Choroid plexus epithelial cell (primary cell): Measurements from ENCODE around the gene MRPL58.
"Not testable (repeated sequence)": the region's sequence is repeated elsewhere in the genome, so short reads cannot be mapped to it uniquely, and the experiment has no call there.

Experiments used
- DNase-seq: peaks from one replicate; pipeline ENCODE4 v3.0.0-alpha.2; 2010; ENCODE audit warnings: low read depth
- H3K4me3 ChIP-seq: 2 replicates; pipeline ENCODE4 v1.5.1; 2011; ENCODE audit warnings: low read depth, mild to moderate bottlenecking, control low read depth, low read length, moderate library complexity
- TF ChIP-seq, protein P1 (sequence below): conservative IDR thresholded peaks from 2 replicates; pipeline ENCODE4 v1.5.1; 2011; ENCODE audit warnings: low read depth, mild to moderate bottlenecking, control low read depth, inconsistent platforms, low read length, moderate library complexity

MRPL58 gene

DNA sequence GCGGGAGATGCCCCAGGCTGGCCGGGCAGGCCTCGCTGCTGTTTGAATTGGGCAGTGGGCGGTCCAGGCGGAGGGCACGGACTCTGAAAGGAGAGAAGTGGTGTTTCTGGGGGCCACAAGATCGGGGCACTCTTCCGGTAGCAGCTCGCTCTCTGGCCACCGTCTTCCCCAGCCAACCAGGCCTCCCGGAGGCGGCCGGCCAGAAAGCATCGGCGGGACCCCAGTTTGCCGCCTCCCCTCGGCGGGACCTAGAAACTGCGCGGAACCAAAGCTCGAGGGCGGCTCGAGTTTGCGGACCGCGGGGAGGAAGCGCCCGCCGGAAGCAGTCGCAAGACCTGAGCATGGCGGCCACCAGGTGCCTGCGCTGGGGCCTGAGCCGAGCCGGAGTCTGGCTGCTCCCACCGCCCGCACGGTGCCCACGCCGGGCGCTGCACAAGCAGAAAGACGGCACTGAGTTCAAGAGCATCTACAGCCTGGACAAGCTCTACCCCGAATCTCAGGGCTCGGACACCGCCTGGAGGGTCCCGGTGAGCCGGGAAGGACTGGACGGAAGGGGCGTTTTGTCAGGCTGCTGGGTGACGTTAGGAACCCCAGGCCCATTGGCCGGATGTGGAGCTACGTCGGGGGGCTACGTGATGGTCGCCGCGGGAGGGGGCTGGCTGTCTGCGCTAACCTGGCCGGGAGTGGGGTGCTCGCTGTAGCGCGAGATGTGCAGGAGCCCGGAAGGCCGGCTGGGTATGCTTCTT, at the start of gene MRPL58:
Gene MRPL58 (plus strand): TSS at position 325 of the 746 bp plus-strand sequence. CDS start 17 bp downstream, at position 342.
- H3K4me3 ChIP-seq, result peak within 1 kb of the TSS; percentile 93
- peak; percentile 90 for DNase-seq
- TF ChIP-seq, protein P1, sequence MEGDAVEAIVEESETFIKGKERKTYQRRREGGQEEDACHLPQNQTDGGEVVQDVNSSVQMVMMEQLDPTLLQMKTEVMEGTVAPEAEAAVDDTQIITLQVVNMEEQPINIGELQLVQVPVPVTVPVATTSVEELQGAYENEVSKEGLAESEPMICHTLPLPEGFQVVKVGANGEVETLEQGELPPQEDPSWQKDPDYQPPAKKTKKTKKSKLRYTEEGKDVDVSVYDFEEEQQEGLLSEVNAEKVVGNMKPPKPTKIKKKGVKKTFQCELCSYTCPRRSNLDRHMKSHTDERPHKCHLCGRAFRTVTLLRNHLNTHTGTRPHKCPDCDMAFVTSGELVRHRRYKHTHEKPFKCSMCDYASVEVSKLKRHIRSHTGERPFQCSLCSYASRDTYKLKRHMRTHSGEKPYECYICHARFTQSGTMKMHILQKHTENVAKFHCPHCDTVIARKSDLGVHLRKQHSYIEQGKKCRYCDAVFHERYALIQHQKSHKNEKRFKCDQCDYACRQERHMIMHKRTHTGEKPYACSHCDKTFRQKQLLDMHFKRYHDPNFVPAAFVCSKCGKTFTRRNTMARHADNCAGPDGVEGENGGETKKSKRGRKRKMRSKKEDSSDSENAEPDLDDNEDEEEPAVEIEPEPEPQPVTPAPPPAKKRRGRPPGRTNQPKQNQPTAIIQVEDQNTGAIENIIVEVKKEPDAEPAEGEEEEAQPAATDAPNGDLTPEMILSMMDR, result peak; percentile 71

- TF ChIP-seq, protein P1, result peak; percentile 40
- H3K4me3 ChIP-seq, result no peak overlapping the region
- no peak for DNase-seq
Observed at GRCh38 chr17:74963656-74964055, 48.8 kb upstream of the MRPL58 start.

- no peak for DNase-seq
- no peak overlapping the region for H3K4me3 ChIP-seq
- TF ChIP-seq, protein P1, result no peak
Observed at GRCh38 chr17:74964246-74964761, 48.2 kb upstream of the MRPL58 start.

GRCh38 chr17:74964988-74965622, 47.4 kb upstream of the MRPL58 start:
- H3K4me3 ChIP-seq, result no peak overlapping the region
- DNase-seq, result no peak
- TF ChIP-seq, protein P1, result no peak

GRCh38 chr17:74968361-74968780, 44.1 kb upstream of the MRPL58 start:
- H3K4me3 ChIP-seq, result no peak overlapping the region
- no peak for DNase-seq
- TF ChIP-seq, protein P1, result no peak

GRCh38 chr17:74969501-74969900, 43.0 kb upstream of the MRPL58 start:
- H3K4me3 ChIP-seq, DNase-seq: not testable (repeated sequence)

GRCh38 chr17:74970395-74970794, 42.1 kb upstream of the MRPL58 start:
- TF ChIP-seq, protein P1, result no peak
- no peak overlapping the region for H3K4me3 ChIP-seq
- no peak for DNase-seq
